Prostate gland (tissue), 2 donors: ENCODE results near the gene YIPF2.
"Not testable (repeated sequence)": the region's sequence is repeated elsewhere in the genome, so short reads cannot be mapped to it uniquely, and the experiment has no call there.

Experiments used
- POLR2AphosphoS5 ChIP-seq: sonication (generic); formaldehyde crosslinking; IDR thresholded peaks from one replicate; pipeline ENCODE4 v1.6.1; 2017; ENCODE audit warnings: antibody characterized with exemption
- TF ChIP-seq, protein P1 (sequence below), 4 experiments: fragments of 200-600 bp in 2 of 4; fragments of 450-650 bp in 2 of 4; sonication (generic) in 2 of 4; IDR thresholded peaks; 1 replicate in 3 of 4; 2 replicates in 1 of 4; pipeline ENCODE4 v1.5.1; 2016 to 2019; ENCODE audit warnings: antibody characterized with exemption in 4 of 4, mild to moderate bottlenecking in 2 of 4, moderate library complexity in 2 of 4

DNA sequence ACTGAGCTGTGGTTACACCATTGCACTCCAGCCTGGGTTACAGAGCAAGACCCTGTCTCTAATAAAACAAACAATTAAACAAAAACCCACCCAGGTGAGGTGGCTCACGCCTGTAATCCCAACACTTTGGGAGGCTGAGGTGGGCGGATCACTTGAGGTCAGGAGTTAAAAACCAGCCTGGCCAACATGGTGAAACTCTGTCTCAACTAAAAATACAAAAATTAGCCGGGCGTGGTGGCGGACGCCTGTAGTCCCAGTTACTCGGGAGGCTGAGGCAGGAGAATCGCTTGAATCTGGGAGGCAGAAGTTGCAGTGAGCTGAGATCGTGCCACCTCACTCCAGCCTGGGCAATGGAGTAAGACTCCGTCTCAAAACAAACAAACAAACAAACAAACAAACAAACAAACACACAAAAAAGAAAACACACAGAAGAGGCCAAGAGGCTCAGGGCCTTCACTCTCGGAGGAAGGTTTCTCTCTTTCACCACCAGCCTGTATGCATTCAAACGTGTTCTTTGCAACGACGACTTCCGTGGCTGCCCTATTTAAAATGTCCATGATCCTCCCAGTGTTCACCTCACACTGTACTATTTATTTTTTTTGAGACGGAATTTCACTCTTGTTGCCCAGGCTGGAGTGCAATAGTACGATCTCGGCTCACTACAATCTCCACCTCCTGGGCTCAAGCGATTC lies 31.0 kb upstream of the YIPF2 start:
- TF ChIP-seq, protein P1, sequence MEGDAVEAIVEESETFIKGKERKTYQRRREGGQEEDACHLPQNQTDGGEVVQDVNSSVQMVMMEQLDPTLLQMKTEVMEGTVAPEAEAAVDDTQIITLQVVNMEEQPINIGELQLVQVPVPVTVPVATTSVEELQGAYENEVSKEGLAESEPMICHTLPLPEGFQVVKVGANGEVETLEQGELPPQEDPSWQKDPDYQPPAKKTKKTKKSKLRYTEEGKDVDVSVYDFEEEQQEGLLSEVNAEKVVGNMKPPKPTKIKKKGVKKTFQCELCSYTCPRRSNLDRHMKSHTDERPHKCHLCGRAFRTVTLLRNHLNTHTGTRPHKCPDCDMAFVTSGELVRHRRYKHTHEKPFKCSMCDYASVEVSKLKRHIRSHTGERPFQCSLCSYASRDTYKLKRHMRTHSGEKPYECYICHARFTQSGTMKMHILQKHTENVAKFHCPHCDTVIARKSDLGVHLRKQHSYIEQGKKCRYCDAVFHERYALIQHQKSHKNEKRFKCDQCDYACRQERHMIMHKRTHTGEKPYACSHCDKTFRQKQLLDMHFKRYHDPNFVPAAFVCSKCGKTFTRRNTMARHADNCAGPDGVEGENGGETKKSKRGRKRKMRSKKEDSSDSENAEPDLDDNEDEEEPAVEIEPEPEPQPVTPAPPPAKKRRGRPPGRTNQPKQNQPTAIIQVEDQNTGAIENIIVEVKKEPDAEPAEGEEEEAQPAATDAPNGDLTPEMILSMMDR (IDR thresholded peaks at IDR 0.05): not testable (repeated sequence)
- TF ChIP-seq POLR2AphosphoS5: not testable (repeated sequence)
